ENCODE measurements around the gene ADAM8. TPM values are rescaled to one million over a fixed set of nuclear protein-coding genes. Genes with fewer than 3 reads are reported as not detected.
"Not testable (repeated sequence)": the region's sequence is repeated elsewhere in the genome, so short reads cannot be mapped to it uniquely, and the experiment has no call there.

The ADAM8 gene
- total RNA-seq, 1 donor from 2014 or later: 1.5 TPM

- H3K36me3 Mint-ChIP-seq (ENCODE audit: low read depth, unreplicated experiment): peaks cover 4% of the 10 kb centered on the region
- H3K4me1 Mint-ChIP-seq (ENCODE audit: unreplicated experiment): peaks cover 5% of the 10 kb centered on the region
- H3K27me3 Mint-ChIP-seq (ENCODE audit: unreplicated experiment): peaks cover 24% of the 10 kb centered on the region
- DNase-seq (ENCODE audit: low spot score): no peak
- no peak overlapping the region for H3K4me3 Mint-ChIP-seq (ENCODE audit: unreplicated experiment)
- TF ChIP-seq CTCF (IDR thresholded peaks at IDR 0.05; ENCODE audit: unreplicated experiment): no peak
- H3K27ac Mint-ChIP-seq (ENCODE audit: unreplicated experiment): no peak overlapping the region
- no peaks in the 10 kb centered on the region for H3K9me3 Mint-ChIP-seq (ENCODE audit: unreplicated experiment)
These were observed 50.3 kb downstream of the ADAM8 start for GRCh38 chr10:133226251-133226808.

GRCh38 chr10:133225707-133226191 lies 50.9 kb downstream of the ADAM8 start:
- Mint-ChIP-seq H3K4me3 (ENCODE audit: unreplicated experiment) (no peak overlapping the region), H3K36me3 (ENCODE audit: low read depth, unreplicated experiment) (peaks cover 4% of the 10 kb centered on the region), H3K27me3 (ENCODE audit: unreplicated experiment) (peaks cover 23% of the 10 kb centered on the region), H3K9me3 (ENCODE audit: unreplicated experiment) (no peaks in the 10 kb centered on the region), H3K27ac (ENCODE audit: unreplicated experiment) (no peak overlapping the region), H3K4me1 (ENCODE audit: unreplicated experiment) (peaks cover 5% of the 10 kb centered on the region)
- TF ChIP-seq CTCF (IDR thresholded peaks at IDR 0.05; ENCODE audit: unreplicated experiment): no peak
- no peak for DNase-seq (ENCODE audit: low spot score)

- H3K27ac Mint-ChIP-seq (ENCODE audit: unreplicated experiment): no peak overlapping the region
- no peaks in the 10 kb centered on the region for H3K9me3 Mint-ChIP-seq (ENCODE audit: unreplicated experiment)
- no peak overlapping the region for H3K4me3 Mint-ChIP-seq (ENCODE audit: unreplicated experiment)
- no peak for TF ChIP-seq CTCF (IDR thresholded peaks at IDR 0.05; ENCODE audit: unreplicated experiment)
- H3K4me1 Mint-ChIP-seq (ENCODE audit: unreplicated experiment): peaks cover 5% of the 10 kb centered on the region
- DNase-seq (ENCODE audit: low spot score): no peak
- peaks cover 4% of the 10 kb centered on the region for H3K36me3 Mint-ChIP-seq (ENCODE audit: low read depth, unreplicated experiment)
- peaks cover 23% of the 10 kb centered on the region for H3K27me3 Mint-ChIP-seq (ENCODE audit: unreplicated experiment)
These were observed 51.8 kb downstream of the ADAM8 start for GRCh38 chr10:133224756-133225372.

- no peak overlapping the region for H3K4me3 Mint-ChIP-seq (ENCODE audit: unreplicated experiment)
- H3K36me3 Mint-ChIP-seq (ENCODE audit: low read depth, unreplicated experiment): peaks cover 3% of the 10 kb centered on the region
- no peaks in the 10 kb centered on the region for H3K9me3 Mint-ChIP-seq (ENCODE audit: unreplicated experiment)
- peaks cover 19% of the 10 kb centered on the region for H3K27me3 Mint-ChIP-seq (ENCODE audit: unreplicated experiment)
- no peak overlapping the region for H3K27ac Mint-ChIP-seq (ENCODE audit: unreplicated experiment)
- no peak for DNase-seq (ENCODE audit: low spot score)
- H3K4me1 Mint-ChIP-seq (ENCODE audit: unreplicated experiment): peaks cover 2% of the 10 kb centered on the region
- no peak for TF ChIP-seq CTCF (IDR thresholded peaks at IDR 0.05; ENCODE audit: unreplicated experiment)
These were observed 52.6 kb downstream of the ADAM8 start for GRCh38 chr10:133224076-133224475.

- peaks cover 12% of the 10 kb centered on the region for H3K27me3 Mint-ChIP-seq (ENCODE audit: unreplicated experiment)
- not testable (repeated sequence) for H3K4me1 Mint-ChIP-seq (ENCODE audit: unreplicated experiment); DNase-seq (ENCODE audit: low spot score); H3K9me3 Mint-ChIP-seq (ENCODE audit: unreplicated experiment); H3K4me3 Mint-ChIP-seq (ENCODE audit: unreplicated experiment); H3K27ac Mint-ChIP-seq (ENCODE audit: unreplicated experiment); H3K36me3 Mint-ChIP-seq (ENCODE audit: low read depth, unreplicated experiment)
These were observed 54.9 kb downstream of the ADAM8 start for GRCh38 chr10:133221756-133222155.

Data from endothelial cell (in vitro differentiated cells).